Endothelial cell (in vitro differentiated cells): ENCODE data around the gene ACTL6B. TPM values are rescaled to one million over a fixed set of nuclear protein-coding genes. Genes with fewer than 3 reads are reported as not detected.
A peak's percentile ranks its signal among the peaks of the same experiment; 100 is the strongest.
"Not testable (repeated sequence)": the region's sequence is repeated elsewhere in the genome, so short reads cannot be mapped to it uniquely, and the experiment has no call there.

Experiments used
- DNase-seq: peaks from one replicate; pipeline ENCODE4 v3.0.0; 2021; ENCODE audit warnings: low spot score
- H3K27ac Mint-ChIP-seq: one replicate; pipeline ENCODE4 v1.8.0; 2021; ENCODE audit warnings: mixed read lengths, inconsistent platforms; ENCODE audit not compliant: unreplicated experiment
- H3K27me3 Mint-ChIP-seq: one replicate; pipeline ENCODE4 v1.8.0; 2021; ENCODE audit warnings: mild to moderate bottlenecking, moderate library complexity, mixed read lengths, inconsistent platforms; ENCODE audit not compliant: unreplicated experiment
- H3K36me3 Mint-ChIP-seq: one replicate; pipeline ENCODE4 v1.8.0; 2021; ENCODE audit warnings: mild to moderate bottlenecking, low read depth, mixed read lengths, inconsistent platforms; ENCODE audit not compliant: unreplicated experiment
- H3K4me1 Mint-ChIP-seq: one replicate; pipeline ENCODE4 v1.8.0; 2021; ENCODE audit warnings: mild to moderate bottlenecking, mixed read lengths, inconsistent platforms; ENCODE audit not compliant: unreplicated experiment
- H3K4me3 Mint-ChIP-seq: one replicate; pipeline ENCODE4 v1.8.0; 2021; ENCODE audit warnings: mild to moderate bottlenecking, mixed read lengths, inconsistent platforms; ENCODE audit not compliant: unreplicated experiment
- H3K9me3 Mint-ChIP-seq: one replicate; pipeline ENCODE4 v1.8.0; 2021; ENCODE audit warnings: mixed read lengths, inconsistent platforms; ENCODE audit not compliant: unreplicated experiment
- long read RNA-seq: library from polyadenylated mRNA; unstranded; transcript quantifications from one replicate; pipeline ENCODE4 v2.0.0, GENCODE V29; 2020; ENCODE audit not compliant: unreplicated experiment
- total RNA-seq: library from RNA; stranded (reverse); fragmentation: NEBNext Ultra II Directional; extraction: Animal tissue kit (Norgen Biotek cat#: 25700); gene quantifications from one replicate; pipeline ENCODE4 v1.2.1, GENCODE V29; 2021; ENCODE audit not compliant: unreplicated experiment
- TF ChIP-seq, protein P1 (sequence below): fragments of 200-600 bp; sonication (generic); IDR thresholded peaks from one replicate; pipeline ENCODE4 v1.5.0; 2021; ENCODE audit warnings: antibody characterized with exemption; ENCODE audit not compliant: unreplicated experiment

The ACTL6B gene
- total RNA-seq: not detected
- long read RNA-seq: 0 reads

DNA sequence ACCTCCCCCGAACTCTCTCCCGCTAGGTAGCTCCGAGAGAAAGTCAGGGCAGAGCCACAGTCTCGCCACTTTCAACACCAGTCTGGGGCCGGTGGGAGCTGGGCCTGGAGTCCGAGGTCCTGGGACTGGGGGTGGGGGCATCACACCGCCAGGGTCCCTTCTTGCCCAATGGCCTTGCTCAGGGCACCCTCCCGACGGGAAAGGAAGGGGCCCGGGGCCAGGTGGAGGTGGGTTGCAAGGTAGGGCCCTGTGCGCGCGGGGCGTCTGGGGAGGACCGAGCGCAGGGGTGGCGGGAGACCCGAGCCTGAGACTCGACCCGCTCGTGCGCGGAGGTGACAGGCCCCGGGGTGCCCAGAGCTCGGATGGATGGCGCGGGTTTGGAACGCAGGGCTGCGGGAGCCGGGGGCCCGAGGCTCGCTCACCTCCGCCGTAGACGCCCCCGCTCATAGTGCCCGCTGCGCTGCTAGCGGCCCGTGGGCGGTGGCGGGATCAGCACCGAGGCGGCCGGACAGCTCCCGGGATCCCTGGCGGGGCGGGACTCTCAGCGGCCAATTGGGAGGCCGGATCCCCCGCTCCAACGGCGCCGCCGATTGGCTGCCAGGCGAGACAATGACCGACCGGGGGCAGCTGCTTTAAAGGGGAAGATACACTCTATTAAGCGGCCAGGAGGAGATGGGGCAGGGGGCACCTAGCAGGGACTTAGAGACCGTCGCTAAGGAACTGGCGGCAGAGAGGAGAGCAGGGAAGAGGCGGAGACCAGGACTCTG lies at the start of gene ACTL6B:
Gene ACTL6B, minus strand, starts transcription at position 541 of the 767 bp plus-strand sequence. Its CDS starts 94 bp downstream, at position 447.
- Mint-ChIP-seq H3K36me3 (no peaks in the 10 kb centered on the region), H3K27ac (no peak within 1 kb of the TSS), H3K9me3 (no peaks in the 10 kb centered on the region), H3K4me1 (no peaks in the 10 kb centered on the region), H3K4me3 (no peak within 1 kb of the TSS), H3K27me3 (peaks cover 6% of the 10 kb centered on the region)
- peak; percentile 96 for DNase-seq
- TF ChIP-seq, protein P1, sequence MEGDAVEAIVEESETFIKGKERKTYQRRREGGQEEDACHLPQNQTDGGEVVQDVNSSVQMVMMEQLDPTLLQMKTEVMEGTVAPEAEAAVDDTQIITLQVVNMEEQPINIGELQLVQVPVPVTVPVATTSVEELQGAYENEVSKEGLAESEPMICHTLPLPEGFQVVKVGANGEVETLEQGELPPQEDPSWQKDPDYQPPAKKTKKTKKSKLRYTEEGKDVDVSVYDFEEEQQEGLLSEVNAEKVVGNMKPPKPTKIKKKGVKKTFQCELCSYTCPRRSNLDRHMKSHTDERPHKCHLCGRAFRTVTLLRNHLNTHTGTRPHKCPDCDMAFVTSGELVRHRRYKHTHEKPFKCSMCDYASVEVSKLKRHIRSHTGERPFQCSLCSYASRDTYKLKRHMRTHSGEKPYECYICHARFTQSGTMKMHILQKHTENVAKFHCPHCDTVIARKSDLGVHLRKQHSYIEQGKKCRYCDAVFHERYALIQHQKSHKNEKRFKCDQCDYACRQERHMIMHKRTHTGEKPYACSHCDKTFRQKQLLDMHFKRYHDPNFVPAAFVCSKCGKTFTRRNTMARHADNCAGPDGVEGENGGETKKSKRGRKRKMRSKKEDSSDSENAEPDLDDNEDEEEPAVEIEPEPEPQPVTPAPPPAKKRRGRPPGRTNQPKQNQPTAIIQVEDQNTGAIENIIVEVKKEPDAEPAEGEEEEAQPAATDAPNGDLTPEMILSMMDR: no peak

DNA sequence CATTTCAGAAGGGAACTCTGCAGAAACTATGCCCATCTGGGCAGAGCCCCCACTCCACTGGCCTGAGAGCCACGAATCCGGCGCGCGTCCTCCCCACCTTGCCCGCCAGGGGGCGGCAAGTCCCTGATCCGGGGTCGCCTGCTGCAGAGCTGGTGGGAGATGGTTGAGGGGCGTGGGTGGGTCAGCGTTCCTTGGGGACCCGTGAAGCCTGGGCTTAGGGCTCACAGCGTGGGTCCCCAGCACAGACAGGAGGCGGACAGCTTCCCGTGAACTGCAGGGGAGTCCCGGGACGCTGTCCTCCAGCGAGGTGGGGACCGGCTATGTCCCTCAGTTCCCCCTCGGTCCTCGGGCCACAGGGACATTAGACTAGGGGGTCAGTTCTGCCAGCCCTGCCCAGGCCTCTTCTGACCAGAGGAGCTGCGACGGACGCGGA lies 49.1 kb upstream of the ACTL6B start:
- TF ChIP-seq, protein P1: peak; percentile 98
- Mint-ChIP-seq H3K27me3 (peaks cover 3% of the 10 kb centered on the region), H3K4me1 (peaks cover 12% of the 10 kb centered on the region), H3K9me3 (no peaks in the 10 kb centered on the region), H3K4me3 (peak overlapping the region; percentile 94), H3K27ac (no peak overlapping the region), H3K36me3 (peaks cover under 1% of the 10 kb centered on the region)
- DNase-seq: peak; percentile 94

DNA sequence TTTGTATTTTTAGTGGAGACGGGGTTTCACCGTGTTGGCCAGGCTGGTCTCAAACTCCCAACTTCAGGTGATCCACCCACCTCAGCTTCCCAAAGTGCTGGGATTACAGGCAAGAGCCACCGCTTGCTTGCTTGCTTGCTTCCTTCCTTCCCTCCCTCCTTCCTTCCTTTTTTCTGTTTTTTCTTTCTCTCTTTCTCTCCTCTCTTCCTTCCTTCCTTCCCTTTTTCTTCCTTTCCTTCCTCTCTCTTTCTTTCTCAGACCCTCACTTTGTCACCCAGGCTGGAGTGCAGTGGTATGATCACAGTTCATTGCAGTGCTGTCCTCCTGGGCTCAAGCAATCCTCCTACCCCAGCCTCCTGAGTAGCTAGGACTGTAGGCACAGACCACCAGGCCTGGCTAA lies 44.8 kb upstream of the ACTL6B start:
- H3K27me3 Mint-ChIP-seq, H3K4me3 Mint-ChIP-seq, H3K4me1 Mint-ChIP-seq, H3K27ac Mint-ChIP-seq, H3K9me3 Mint-ChIP-seq, H3K36me3 Mint-ChIP-seq, DNase-seq: not testable (repeated sequence)

DNA sequence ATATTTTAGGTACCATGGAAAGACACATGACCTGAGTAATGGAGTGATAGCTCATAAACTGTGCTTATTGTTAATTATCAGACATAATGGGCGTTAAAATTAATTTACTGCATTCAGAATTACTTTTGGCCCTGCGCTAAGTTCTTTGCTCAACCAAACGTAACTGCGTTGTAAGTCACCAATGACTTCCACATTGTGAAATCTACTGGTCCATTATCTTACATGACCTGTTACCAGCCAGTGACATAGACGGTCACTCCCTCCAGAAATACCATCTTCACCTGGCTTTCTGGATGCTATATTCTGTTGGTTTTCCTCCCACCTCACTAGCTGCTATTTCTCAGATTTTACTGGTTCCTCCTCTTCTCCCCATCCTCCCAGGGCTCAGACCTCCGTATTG lies 42.8 kb upstream of the ACTL6B start:
- Mint-ChIP-seq H3K27me3 (peaks cover 7% of the 10 kb centered on the region), H3K4me3 (no peak overlapping the region), H3K27ac (no peak overlapping the region), H3K9me3 (no peaks in the 10 kb centered on the region), H3K36me3 (peaks cover 4% of the 10 kb centered on the region), H3K4me1 (peaks cover 11% of the 10 kb centered on the region)
- TF ChIP-seq, protein P1: no peak
- DNase-seq: no peak

DNA sequence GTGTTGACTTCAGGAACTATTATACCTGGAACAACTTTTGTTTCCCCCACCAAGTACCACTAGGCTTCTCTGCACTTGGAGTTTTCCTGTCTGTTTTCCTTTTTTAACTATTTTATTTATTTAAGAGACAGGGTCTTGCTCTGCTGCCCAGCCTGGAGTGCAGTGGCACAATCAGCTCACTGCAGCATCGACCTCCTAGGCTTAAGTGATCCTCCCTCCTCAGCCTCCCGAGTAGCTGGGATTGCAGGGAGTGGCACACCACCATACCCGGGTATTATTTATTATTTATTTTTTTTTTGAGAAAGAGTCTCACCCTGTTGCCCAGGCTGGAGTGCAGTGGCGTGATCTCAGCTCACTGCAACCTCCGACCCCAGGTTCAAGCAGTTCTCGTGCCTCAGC lies 39.9 kb upstream of the ACTL6B start:
- peak overlapping the region; percentile 70 for H3K4me3 Mint-ChIP-seq
- H3K9me3 Mint-ChIP-seq: no peaks in the 10 kb centered on the region
- peaks cover 24% of the 10 kb centered on the region for H3K4me1 Mint-ChIP-seq
- TF ChIP-seq, protein P1: no peak
- H3K36me3 Mint-ChIP-seq: peaks cover 11% of the 10 kb centered on the region
- H3K27me3 Mint-ChIP-seq: peaks cover 12% of the 10 kb centered on the region
- DNase-seq: no peak
- H3K27ac Mint-ChIP-seq: no peak overlapping the region
